Tibial nerve (tissue), 3 donors: Measurements from ENCODE around the gene PLG.

Experiments
- POLR2A ChIP-seq, 2 donors: fragments of 450-650 bp; IDR thresholded peaks; one replicate each; pipeline ENCODE4 v1.6.1; 2017; ENCODE audit warnings: antibody characterized with exemption in 2 of 2, mild to moderate bottlenecking in 2 of 2, moderate library complexity in 2 of 2
- TF ChIP-seq, protein P1 (sequence below), 5 experiments: fragments of 200-600 bp in 3 of 5; fragments of 450-650 bp in 2 of 5; sonication (generic) in 3 of 5; IDR thresholded peaks; one replicate each; pipeline ENCODE4 v1.5.1; 2016 to 2019; ENCODE audit warnings: antibody characterized with exemption in 5 of 5, mild to moderate bottlenecking in 3 of 5, moderate library complexity in 2 of 5

DNA sequence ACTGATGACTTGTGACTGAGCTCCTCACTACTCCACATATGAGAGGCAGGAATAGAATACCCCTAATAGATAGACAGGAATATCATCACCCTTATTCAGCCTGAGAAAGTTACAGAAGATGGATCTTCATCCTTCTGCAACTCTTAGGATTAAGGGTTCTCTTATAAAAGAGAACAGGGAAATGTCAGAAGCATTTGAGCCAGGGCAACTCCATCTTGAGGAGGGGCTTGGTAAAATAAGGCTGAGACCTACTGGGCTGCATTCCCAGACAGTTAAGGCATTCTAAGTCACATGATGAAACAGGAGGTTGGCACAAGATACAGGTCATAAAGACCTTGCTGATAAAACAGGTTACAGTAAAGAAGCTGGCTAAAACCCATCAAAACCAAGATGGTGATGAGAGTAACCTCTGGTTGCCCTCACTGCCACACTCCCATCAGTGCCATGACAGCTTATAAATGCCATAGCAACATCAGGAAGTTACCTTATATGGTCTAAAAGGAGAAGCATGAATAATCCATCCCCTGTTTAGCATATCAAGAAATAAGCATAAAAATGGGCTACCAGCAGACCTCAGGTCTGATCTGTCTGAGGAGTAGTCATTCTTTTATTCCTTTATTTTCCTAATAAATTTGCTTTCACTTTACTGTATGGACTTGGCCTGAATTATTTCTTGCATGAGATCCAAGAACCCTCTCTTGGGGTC is 97.9 kb downstream of the PLG start:
- TF ChIP-seq POLR2A (IDR thresholded peaks at IDR 0.05), result no peak
- TF ChIP-seq, protein P1, sequence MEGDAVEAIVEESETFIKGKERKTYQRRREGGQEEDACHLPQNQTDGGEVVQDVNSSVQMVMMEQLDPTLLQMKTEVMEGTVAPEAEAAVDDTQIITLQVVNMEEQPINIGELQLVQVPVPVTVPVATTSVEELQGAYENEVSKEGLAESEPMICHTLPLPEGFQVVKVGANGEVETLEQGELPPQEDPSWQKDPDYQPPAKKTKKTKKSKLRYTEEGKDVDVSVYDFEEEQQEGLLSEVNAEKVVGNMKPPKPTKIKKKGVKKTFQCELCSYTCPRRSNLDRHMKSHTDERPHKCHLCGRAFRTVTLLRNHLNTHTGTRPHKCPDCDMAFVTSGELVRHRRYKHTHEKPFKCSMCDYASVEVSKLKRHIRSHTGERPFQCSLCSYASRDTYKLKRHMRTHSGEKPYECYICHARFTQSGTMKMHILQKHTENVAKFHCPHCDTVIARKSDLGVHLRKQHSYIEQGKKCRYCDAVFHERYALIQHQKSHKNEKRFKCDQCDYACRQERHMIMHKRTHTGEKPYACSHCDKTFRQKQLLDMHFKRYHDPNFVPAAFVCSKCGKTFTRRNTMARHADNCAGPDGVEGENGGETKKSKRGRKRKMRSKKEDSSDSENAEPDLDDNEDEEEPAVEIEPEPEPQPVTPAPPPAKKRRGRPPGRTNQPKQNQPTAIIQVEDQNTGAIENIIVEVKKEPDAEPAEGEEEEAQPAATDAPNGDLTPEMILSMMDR (IDR thresholded peaks at IDR 0.05), result no peak
